ENCODE data around the gene TIMM8B. TPM values are rescaled to one million over a fixed set of nuclear protein-coding genes. Genes with fewer than 3 reads are reported as not detected.
A peak's percentile ranks its signal among the peaks of the same experiment; 100 is the strongest.

The TIMM8B gene
- total RNA-seq, 4 donors from 2014 or later = 26.2 to 58.9 (median 40.6) TPM

GRCh38 chr11:112118176-112118575 lies 31.6 kb upstream of the TIMM8B start:
- TF ChIP-seq CTCF (IDR thresholded peaks at IDR 0.05) (no peak), POLR2AphosphoS5 (IDR thresholded peaks at IDR 0.05) (no peak), POLR2A (IDR thresholded peaks at IDR 0.05) (no peak), EP300 (IDR thresholded peaks at IDR 0.05; ENCODE audit: low read depth) (no peak)
- Histone ChIP-seq H3K27ac (no peak overlapping the region), H3K4me1 (peaks cover 0 to 7% (median 0%) of the 10 kb centered on the region in 4 donors), H3K27me3 (no peaks in the 10 kb centered on the region), H3K4me3 (no peak overlapping the region), H3K36me3 (peaks cover 0 to 4% (median 0%) of the 10 kb centered on the region in 4 donors), H3K9me3 (no peaks in the 10 kb centered on the region)
- intact Hi-C loops (cut with DNase I; ENCODE audit: low total_unique reads) (no loop called here), in situ Hi-C loops (cut with MboI; ENCODE audit: low pct_ligation_motif_present in 1 of 4, low pct_unique_long_range_greater_than_20kb in 1 of 4, low sequenced_read_pairs in 3 of 4) (loop anchor here in 2 of 4 donors (10.0 to 25.0 kb wide), 2 partner anchors 57 to 169 kb away; partner anchors contain the start of gene BCO2 (in 2 of the 2))
- DNase-seq = no peak
- WGBS, 2 donors (ENCODE audit: low coverage in 1 of 2) = 79 to 82% methylated on average over 2 of the region's 2 CpGs

GRCh38 chr11:112115386-112115785 lies 28.8 kb upstream of the TIMM8B start:
- H3K9me3 ChIP-seq = no peaks in the 10 kb centered on the region
- H3K4me1 ChIP-seq = peaks cover 0 to 7% (median 0%) of the 10 kb centered on the region in 4 donors
- no peak overlapping the region for H3K4me3 ChIP-seq
- no peak overlapping the region for H3K27ac ChIP-seq
- intact Hi-C loops (cut with DNase I; ENCODE audit: low total_unique reads) = no loop called here
- H3K27me3 ChIP-seq = no peaks in the 10 kb centered on the region
- in situ Hi-C loops (cut with MboI; ENCODE audit: low pct_ligation_motif_present in 1 of 4, low pct_unique_long_range_greater_than_20kb in 1 of 4, low sequenced_read_pairs in 3 of 4) = loop anchor here in 2 of 4 donors (10.0 to 25.0 kb wide), 2 partner anchors 59 to 172 kb away; partner anchors contain the start of gene BCO2 (in 2 of the 2)
- WGBS, 2 donors (ENCODE audit: low coverage in 1 of 2) = 78 to 80% methylated on average over 3 to 5 of the region's 5 CpGs
- DNase-seq = no peak
- peaks cover 0 to 4% (median 0%) of the 10 kb centered on the region in 4 donors for H3K36me3 ChIP-seq
- TF ChIP-seq CTCF (IDR thresholded peaks at IDR 0.05) (no peak), EP300 (IDR thresholded peaks at IDR 0.05; ENCODE audit: low read depth) (no peak), POLR2AphosphoS5 (IDR thresholded peaks at IDR 0.05) (no peak), POLR2A (IDR thresholded peaks at IDR 0.05) (no peak)

- H3K4me1 ChIP-seq = peaks cover 0 to 7% (median 0%) of the 10 kb centered on the region in 4 donors
- no peak for TF ChIP-seq POLR2AphosphoS5 (IDR thresholded peaks at IDR 0.05)
- no peak for TF ChIP-seq EP300 (IDR thresholded peaks at IDR 0.05; ENCODE audit: low read depth)
- TF ChIP-seq CTCF (IDR thresholded peaks at IDR 0.05) = no peak
- TF ChIP-seq POLR2A (IDR thresholded peaks at IDR 0.05) = no peak
- peaks cover 0 to 3% (median 0%) of the 10 kb centered on the region in 4 donors for H3K36me3 ChIP-seq
- H3K27me3 ChIP-seq = no peaks in the 10 kb centered on the region
- no peak overlapping the region for H3K27ac ChIP-seq
- WGBS, 2 donors (ENCODE audit: low coverage in 1 of 2) = 93 to 100% methylated on average over 1 to 2 of the region's 2 CpGs
- H3K9me3 ChIP-seq = no peaks in the 10 kb centered on the region
- intact Hi-C loops (cut with DNase I; ENCODE audit: low total_unique reads) = no loop called here
- H3K4me3 ChIP-seq = no peak overlapping the region
- no peak for DNase-seq
- in situ Hi-C loops (cut with MboI; ENCODE audit: low pct_ligation_motif_present in 1 of 4, low pct_unique_long_range_greater_than_20kb in 1 of 4, low sequenced_read_pairs in 3 of 4) = loop anchor here in 2 of 4 donors (10.0 to 25.0 kb wide), 2 partner anchors 60 to 173 kb away; partner anchors contain the start of gene BCO2 (in 2 of the 2)
Measured at GRCh38 chr11:112114460-112114859, 27.9 kb upstream of the TIMM8B start.

- H3K9me3 ChIP-seq = no peaks in the 10 kb centered on the region
- H3K36me3 ChIP-seq = no peaks in the 10 kb centered on the region
- no peak for DNase-seq
- peaks cover 0 to 7% (median 0%) of the 10 kb centered on the region in 4 donors for H3K4me1 ChIP-seq
- in situ Hi-C loops (cut with MboI; ENCODE audit: low pct_ligation_motif_present in 1 of 4, low pct_unique_long_range_greater_than_20kb in 1 of 4, low sequenced_read_pairs in 3 of 4) = loop anchor here in 2 of 4 donors (10.0 to 25.0 kb wide), 2 partner anchors 61 to 174 kb away; partner anchors contain the start of gene BCO2 (in 2 of the 2)
- TF ChIP-seq EP300 (IDR thresholded peaks at IDR 0.05; ENCODE audit: low read depth) (no peak), CTCF (IDR thresholded peaks at IDR 0.05) (peak; percentile 68 to 76 (median 69)), POLR2A (IDR thresholded peaks at IDR 0.05) (no peak)
- no peak overlapping the region for H3K4me3 ChIP-seq
- 29 to 55% methylated on average over 3 to 6 of the region's 6 CpGs for WGBS, 2 donors (ENCODE audit: low coverage in 1 of 2)
- H3K27me3 ChIP-seq = no peaks in the 10 kb centered on the region
- intact Hi-C loops (cut with DNase I; ENCODE audit: low total_unique reads) = no loop called here
- H3K27ac ChIP-seq = no peak overlapping the region
Measured at GRCh38 chr11:112113539-112114457, 27.2 kb upstream of the TIMM8B start.
